SK-N-SH (cell line): ENCODE measurements around the gene CD59.

Experiments
- CTCF ChIP-seq: fragments of 200-600 bp; sonication (generic); IDR thresholded peaks from 2 replicates; pipeline ENCODE4 v1.6.1; 2017; ENCODE audit warnings: antibody characterized with exemption, mild to moderate bottlenecking, moderate library complexity
- EZH2phosphoT487 ChIP-seq: fragments of 200-600 bp; sonication (generic); IDR thresholded peaks from 2 replicates; pipeline ENCODE4 v1.6.1; 2017; ENCODE audit warnings: low read depth, mixed run types, mild to moderate bottlenecking, antibody characterized with exemption, moderate library complexity, borderline replicate concordance
- JUND ChIP-seq: IDR thresholded peaks from 2 replicates; pipeline ENCODE4 v1.4.0; 2012
- POLR2AphosphoS5 ChIP-seq: IDR thresholded peaks from 2 replicates; pipeline ENCODE4 v1.6.1; 2012; ENCODE audit warnings: low read depth, low read length
- SMC3 ChIP-seq: IDR thresholded peaks from 2 replicates; pipeline ENCODE4 v1.6.1; 2012; ENCODE audit warnings: low read depth, low read length, improper control_type of control experiment

GRCh38 chr11:33779849-33780528, 43.8 kb upstream of the CD59 start:
- TF ChIP-seq SMC3: no peak
- TF ChIP-seq JUND: no peak; the same call in 1 of the 2 replicates
- no peak for TF ChIP-seq POLR2AphosphoS5
- TF ChIP-seq EZH2phosphoT487: no peak
- no peak for TF ChIP-seq CTCF
